ENCODE measurements around the gene NTN3. TPM values are rescaled to one million over a fixed set of nuclear protein-coding genes. Genes with fewer than 3 reads are reported as not detected.

NTN3 gene
- total and polyA plus RNA-seq, 11 donors: 0.09 to 0.50 (median 0.20) TPM; not detected in 5

GRCh38 chr16:2425008-2425518 is 46.0 kb upstream of the NTN3 start:
- no peaks in the 10 kb centered on the region for H3K9me3 ChIP-seq
- ATAC-seq (no peak), DNase-seq (no peak)
- intact Hi-C loops (cut with DNase I): loop anchor here in 6 of 10 donors (5.0 to 10.0 kb wide), 6 partner anchors 72 to 260 kb away; partner anchors contain the start of gene ABCA3 (in 4 of the 6)
- no peaks in the 10 kb centered on the region for H3K36me3 ChIP-seq
- TF ChIP-seq POLR2A (IDR thresholded peaks at IDR 0.05) (no peak), CTCF (IDR thresholded peaks at IDR 0.05) (no peak)
- no peak overlapping the region for H3K27ac ChIP-seq
- H3K27me3 ChIP-seq: no peaks in the 10 kb centered on the region
- H3K4me3 ChIP-seq: no peak overlapping the region
- 83 to 89% (median 88%) methylated on average over 9 of the region's 9 CpGs for WGBS, 4 donors
- H3K4me1 ChIP-seq: peaks cover 0 to 13% (median 10%) of the 10 kb centered on the region in 12 donors

- no peak for DNase-seq
- 91 to 96% (median 94%) methylated on average over 13 of the region's 13 CpGs for WGBS, 4 donors
- Histone ChIP-seq H3K9me3 (no peaks in the 10 kb centered on the region), H3K4me3 (no peak overlapping the region), H3K27me3 (no peaks in the 10 kb centered on the region), H3K36me3 (no peaks in the 10 kb centered on the region), H3K4me1 (peaks cover 0 to 21% (median 15%) of the 10 kb centered on the region in 12 donors), H3K27ac (no peak overlapping the region)
- intact Hi-C loops (cut with DNase I): loop anchor here in 6 of 10 donors (5.0 to 10.0 kb wide), 6 partner anchors 71 to 261 kb away; partner anchors contain the start of gene ABCA3 (in 4 of the 6)
- no peak for ATAC-seq
- TF ChIP-seq POLR2A (IDR thresholded peaks at IDR 0.05): no peak
- no peak for TF ChIP-seq CTCF (IDR thresholded peaks at IDR 0.05)
Observed at GRCh38 chr16:2425825-2426430, 45.2 kb upstream of the NTN3 start.

GRCh38 chr16:2426941-2427361 is 44.1 kb upstream of the NTN3 start:
- WGBS, 4 donors: 88 to 95% (median 94%) methylated on average over 6 of the region's 6 CpGs
- H3K27ac ChIP-seq: no peak overlapping the region
- TF ChIP-seq CTCF (IDR thresholded peaks at IDR 0.05) (no peak), POLR2A (IDR thresholded peaks at IDR 0.05) (no peak)
- intact Hi-C loops (cut with DNase I): loop anchor here in 6 of 10 donors (5.0 to 10.0 kb wide), 6 partner anchors 70 to 262 kb away; partner anchors contain the start of gene ABCA3 (in 4 of the 6)
- no peak overlapping the region for H3K4me3 ChIP-seq
- peaks cover 0 to 6% (median 0%) of the 10 kb centered on the region in 9 donors for H3K36me3 ChIP-seq
- DNase-seq (no peak), ATAC-seq (no peak)
- H3K4me1 ChIP-seq: peaks cover 0 to 22% (median 15%) of the 10 kb centered on the region in 12 donors
- H3K9me3 ChIP-seq: no peaks in the 10 kb centered on the region
- no peaks in the 10 kb centered on the region for H3K27me3 ChIP-seq

DNA sequence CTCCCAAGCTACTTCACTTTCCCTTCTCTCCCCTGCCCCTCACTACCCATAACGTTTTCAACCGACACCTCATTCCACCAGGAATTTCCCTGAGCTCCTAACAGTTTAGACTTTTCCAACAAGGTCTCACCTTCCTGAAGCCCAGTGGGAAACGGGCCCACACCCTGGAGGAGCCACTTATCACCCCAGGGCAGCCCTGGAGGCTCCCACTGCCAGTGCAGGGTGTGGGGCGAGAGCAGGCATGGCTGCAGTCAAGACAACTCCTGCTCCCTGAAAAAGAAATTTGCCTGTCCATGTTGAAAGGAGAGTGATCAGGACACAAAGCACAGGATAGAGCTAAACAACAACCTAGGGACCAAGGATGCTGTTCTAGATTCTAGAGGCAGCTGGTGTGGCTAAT is 43.6 kb upstream of the NTN3 start:
- 80 to 84% (median 82%) methylated on average over 3 to 4 of the region's 4 CpGs for WGBS, 4 donors
- no peak for ATAC-seq
- intact Hi-C loops (cut with DNase I): loop anchor here in 6 of 10 donors (5.0 to 10.0 kb wide), 6 partner anchors 70 to 263 kb away; partner anchors contain the start of gene ABCA3 (in 4 of the 6)
- H3K36me3 ChIP-seq: peaks cover 0 to 12% (median 0%) of the 10 kb centered on the region in 9 donors
- H3K27me3 ChIP-seq: no peaks in the 10 kb centered on the region
- H3K27ac ChIP-seq: no peak overlapping the region
- H3K4me1 ChIP-seq: peaks cover 0 to 22% (median 15%) of the 10 kb centered on the region in 12 donors
- no peak for DNase-seq
- H3K9me3 ChIP-seq: no peaks in the 10 kb centered on the region
- no peak for TF ChIP-seq POLR2A (IDR thresholded peaks at IDR 0.05)
- TF ChIP-seq CTCF (IDR thresholded peaks at IDR 0.05): no peak
- H3K4me3 ChIP-seq: no peak overlapping the region

All from heart left ventricle (tissue), 16 donors.